MM.1S (cell line): Measurements from ENCODE around the gene SPIRE1.
A peak's percentile ranks its signal among the peaks of the same experiment; 100 is the strongest.

ENCODE experiments used
- DNase-seq: peaks from one replicate; pipeline ENCODE4 v3.0.0-alpha.2; 2015
- H2AFZ ChIP-seq: fragments of 300-600 bp; sonication (generic); 2 replicates; pipeline ENCODE4 v1.6.0; 2016; ENCODE audit warnings: antibody characterized with exemption, low read length
- H3F3A ChIP-seq: fragments of 300-600 bp; sonication (generic); 2 replicates; pipeline ENCODE4 v1.6.1; 2016; ENCODE audit warnings: mild to moderate bottlenecking, antibody characterized with exemption, low read length, moderate library complexity, mixed read lengths; ENCODE audit not compliant: insufficient read depth
- H3K27ac ChIP-seq: fragments of 300-600 bp; sonication (generic); 2 replicates; pipeline ENCODE4 v1.5.1; 2016; ENCODE audit warnings: mild to moderate bottlenecking, low read length
- H3K27me3 ChIP-seq: fragments of 300-600 bp; sonication (generic); replicated peaks from 2 replicates; pipeline ENCODE4 v1.6.0; 2016; ENCODE audit warnings: low read length; ENCODE audit not compliant: insufficient read depth
- H3K36me3 ChIP-seq: fragments of 300-600 bp; sonication (generic); replicated peaks from 2 replicates; pipeline ENCODE4 v1.6.1; 2016; ENCODE audit warnings: mild to moderate bottlenecking, low read length, mixed read lengths; ENCODE audit not compliant: insufficient read depth
- H3K4me1 ChIP-seq: fragments of 300-600 bp; sonication (generic); 2 replicates; pipeline ENCODE4 v1.6.1; 2016; ENCODE audit warnings: low read length, mixed read lengths
- H3K4me2 ChIP-seq: fragments of 300-600 bp; sonication (generic); 2 replicates; pipeline ENCODE4 v1.6.0; 2016; ENCODE audit warnings: low read depth, low read length
- H3K4me3 ChIP-seq: fragments of 300-600 bp; sonication (generic); 2 replicates; pipeline ENCODE4 v1.5.1; 2016; ENCODE audit warnings: low read length, mixed read lengths
- H3K79me2 ChIP-seq: fragments of 300-600 bp; sonication (generic); 2 replicates; pipeline ENCODE4 v1.6.1; 2016; ENCODE audit warnings: mixed run types, low read length, mixed read lengths
- H3K9ac ChIP-seq: fragments of 300-600 bp; sonication (generic); 2 replicates; pipeline ENCODE4 v1.6.1; 2016; ENCODE audit warnings: low read length, mixed read lengths
- H3K9me2 ChIP-seq: fragments of 300-600 bp; sonication (generic); replicated peaks from 2 replicates; pipeline ENCODE4 v1.6.1; 2016; ENCODE audit warnings: mild to moderate bottlenecking, low read length, mixed read lengths; ENCODE audit not compliant: insufficient read depth
- H3K9me3 ChIP-seq: fragments of 300-600 bp; sonication (generic); replicated peaks from 2 replicates; pipeline ENCODE4 v1.6.1; 2016; ENCODE audit warnings: mild to moderate bottlenecking, low read length, mixed read lengths; ENCODE audit not compliant: insufficient read depth
- H4K20me1 ChIP-seq: fragments of 300-600 bp; sonication (generic); 2 replicates; pipeline ENCODE4 v1.6.1; 2016; ENCODE audit warnings: mild to moderate bottlenecking, low read length, moderate library complexity, mixed read lengths; ENCODE audit not compliant: insufficient read depth
- CTCF ChIP-seq: fragments of 300-600 bp; sonication (generic); IDR thresholded peaks from 2 replicates; pipeline ENCODE4 v1.5.1; 2016; ENCODE audit warnings: antibody characterized with exemption, low read length, mixed read lengths
- EZH2 ChIP-seq: fragments of 300-600 bp; sonication (generic); optimal IDR thresholded peaks from 2 replicates; pipeline ENCODE3; 2017; ENCODE audit warnings: low read depth, mild to moderate bottlenecking, antibody characterized with exemption, low read length, mixed read lengths
- EZH2phosphoT487 ChIP-seq: fragments of 300-600 bp; sonication (generic); IDR thresholded peaks from 2 replicates; pipeline ENCODE4 v1.6.1; 2018; ENCODE audit warnings: antibody characterized with exemption, low read length

The SPIRE1 gene

GRCh38 chr18:12422936-12423335 is 235.0 kb downstream of the SPIRE1 start:
- DNase-seq: no peak
- Histone ChIP-seq H3K9ac (no peak overlapping the region), H3K27ac (no peak overlapping the region), H3K4me1 (no peaks in the 10 kb centered on the region), H2AFZ (no peak overlapping the region), H4K20me1 (no peaks in the 10 kb centered on the region), H3K9me2 (no peaks in the 10 kb centered on the region), H3K36me3 (no peaks in the 10 kb centered on the region), H3K27me3 (no peaks in the 10 kb centered on the region), H3K9me3 (no peaks in the 10 kb centered on the region), H3K79me2 (no peaks in the 10 kb centered on the region), H3F3A (no peaks in the 10 kb centered on the region), H3K4me3 (no peak overlapping the region), H3K4me2 (no peak overlapping the region)
- TF ChIP-seq EZH2 (no peak), CTCF (peak; percentile 24), EZH2phosphoT487 (no peak)

GRCh38 chr18:12421732-12422131 is 236.2 kb downstream of the SPIRE1 start:
- H3K27ac ChIP-seq: no peak overlapping the region
- DNase-seq: no peak
- no peak overlapping the region for H3K4me2 ChIP-seq
- no peak overlapping the region for H3K9ac ChIP-seq
- H3K9me3 ChIP-seq: no peaks in the 10 kb centered on the region
- no peak overlapping the region for H2AFZ ChIP-seq
- H3K79me2 ChIP-seq: no peaks in the 10 kb centered on the region
- H3K27me3 ChIP-seq: no peaks in the 10 kb centered on the region
- no peaks in the 10 kb centered on the region for H3F3A ChIP-seq
- no peak for TF ChIP-seq EZH2phosphoT487
- TF ChIP-seq EZH2: no peak
- TF ChIP-seq CTCF: no peak
- H3K4me3 ChIP-seq: no peak overlapping the region
- no peaks in the 10 kb centered on the region for H3K36me3 ChIP-seq
- H3K4me1 ChIP-seq: no peaks in the 10 kb centered on the region
- no peaks in the 10 kb centered on the region for H3K9me2 ChIP-seq
- no peaks in the 10 kb centered on the region for H4K20me1 ChIP-seq

- Histone ChIP-seq H3K36me3 (no peaks in the 10 kb centered on the region), H3F3A (no peaks in the 10 kb centered on the region), H4K20me1 (no peaks in the 10 kb centered on the region), H3K4me1 (no peaks in the 10 kb centered on the region), H3K4me2 (no peak overlapping the region), H2AFZ (no peak overlapping the region), H3K9me2 (no peaks in the 10 kb centered on the region), H3K4me3 (no peak overlapping the region), H3K79me2 (no peaks in the 10 kb centered on the region), H3K27ac (no peak overlapping the region), H3K9ac (no peak overlapping the region), H3K9me3 (no peaks in the 10 kb centered on the region), H3K27me3 (no peaks in the 10 kb centered on the region)
- TF ChIP-seq EZH2phosphoT487 (no peak), CTCF (no peak), EZH2 (no peak)
- no peak for DNase-seq
Observed at GRCh38 chr18:12420821-12421421, 237.0 kb downstream of the SPIRE1 start.
